MCF 10A (cell line): Measurements from ENCODE around the gene GDAP1L1. TPM values are rescaled to one million over a fixed set of nuclear protein-coding genes. Genes with fewer than 3 reads are reported as not detected.
A peak's percentile ranks its signal among the peaks of the same experiment; 100 is the strongest.

Experiments
- BruUV-seq: library from RNA; stranded (reverse); fragments of 400-500 nt; replicated peaks from 2 replicates; lab custom pipeline; 2021; lab: Mats Ljungman, UMichigan
- CTCF ChIA-PET: fragments of 300-600 bp; sonication (Branson Sonifier 250); formaldehyde crosslinking; extraction: SDS; loops from one replicate; lab custom pipeline; 2021; ENCODE audit warnings: antibody characterized with exemption, inconsistent platforms; lab: Yijun Ruan, JAX
- POLR2A ChIA-PET: fragments of 300-600, 350-650 bp; sonication (Branson Sonifier 250); formaldehyde crosslinking; extraction: SDS; loops from one replicate; lab custom pipeline; 2020; ENCODE audit warnings: antibody characterized with exemption, inconsistent platforms; lab: Yijun Ruan, JAX
- DNase-seq: peaks from one replicate; pipeline ENCODE4 v3.0.0-alpha.2; 2018; ENCODE audit not compliant: unreplicated experiment
- H3K27ac Mint-ChIP-seq: one replicate; pipeline ENCODE4 v1.8.0; 2022; ENCODE audit warnings: mild to moderate bottlenecking, low read depth, mixed read lengths; ENCODE audit not compliant: unreplicated experiment
- H3K27me3 Mint-ChIP-seq: one replicate; pipeline ENCODE4 v1.8.0; 2022; ENCODE audit warnings: mixed read lengths; ENCODE audit not compliant: insufficient read depth, unreplicated experiment
- H3K36me3 Mint-ChIP-seq: one replicate; pipeline ENCODE4 v1.8.0; 2022; ENCODE audit warnings: mild to moderate bottlenecking, moderate library complexity, mixed read lengths; ENCODE audit not compliant: insufficient read depth, unreplicated experiment
- H3K4me1 Mint-ChIP-seq: one replicate; pipeline ENCODE4 v1.8.0; 2022; ENCODE audit warnings: mixed read lengths; ENCODE audit not compliant: insufficient read depth, unreplicated experiment
- H3K4me3 Mint-ChIP-seq: one replicate; pipeline ENCODE4 v1.8.0; 2022; ENCODE audit warnings: mild to moderate bottlenecking, moderate library complexity, mixed read lengths; ENCODE audit not compliant: unreplicated experiment
- H3K9me3 Mint-ChIP-seq: one replicate; pipeline ENCODE4 v1.8.0; 2022; ENCODE audit warnings: mixed read lengths; ENCODE audit not compliant: unreplicated experiment
- CTCF ChIP-seq: fragments of 200-600 bp; IDR thresholded peaks from one replicate; pipeline ENCODE4 v1.8.0; 2022; ENCODE audit warnings: antibody characterized with exemption, mild to moderate bottlenecking; ENCODE audit not compliant: unreplicated experiment
- intact Hi-C: fragments of 100-400 bp; cut with micrococcal nuclease; formaldehyde crosslinking; loops from 2 replicates; pipeline ENCODE4 v1.14.1; 2022
- total RNA-seq: library from RNA; stranded (reverse); gene quantifications from 2 replicates; pipeline ENCODE4 v1.2.3, GENCODE V29; 2022

The GDAP1L1 gene
- total RNA-seq, 1 experiment from 2014 or later: 0.37 TPM

- H3K4me3 Mint-ChIP-seq: no peak overlapping the region
- no peak for DNase-seq
- ChIA-PET POLR2A (no interaction called here), CTCF (no interaction called here)
- peak overlapping the region; percentile 39 for H3K27ac Mint-ChIP-seq
- H3K4me1 Mint-ChIP-seq: peaks cover 27% of the 10 kb centered on the region
- no peaks in the 10 kb centered on the region for H3K9me3 Mint-ChIP-seq
- intact Hi-C loops: no loop called here
- no peaks in the 10 kb centered on the region for H3K27me3 Mint-ChIP-seq
- no TSS peak for BruUV-seq
- no peak for TF ChIP-seq CTCF
- peaks cover 93% of the 10 kb centered on the region for H3K36me3 Mint-ChIP-seq
Measured at GRCh38 chr20:44200983-44201382, 46.1 kb upstream of the GDAP1L1 start.

DNA sequence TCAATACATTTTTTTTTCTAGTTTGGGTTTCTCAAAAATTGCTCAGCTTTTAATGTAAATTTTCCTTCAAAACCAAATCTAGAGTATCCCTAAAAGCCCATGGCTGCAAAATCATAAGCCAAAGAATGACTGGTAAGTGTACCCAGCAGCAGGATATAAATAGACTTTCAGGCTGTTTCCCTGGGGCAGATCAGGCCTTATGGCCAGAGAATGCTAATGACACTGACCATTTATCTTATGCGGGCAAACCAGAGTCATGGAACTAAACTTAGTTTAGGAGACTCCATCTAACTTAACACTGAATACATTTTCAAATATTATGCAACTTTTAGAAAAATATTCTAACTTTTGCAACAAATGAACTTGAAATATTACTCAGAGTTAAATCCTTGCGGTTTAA lies 43.9 kb upstream of the GDAP1L1 start:
- Mint-ChIP-seq H3K27me3 (no peaks in the 10 kb centered on the region), H3K27ac (peak overlapping the region; percentile 80), H3K4me3 (no peak overlapping the region), H3K4me1 (peaks cover 44% of the 10 kb centered on the region), H3K36me3 (peaks cover 86% of the 10 kb centered on the region), H3K9me3 (no peaks in the 10 kb centered on the region)
- intact Hi-C loops: no loop called here
- TF ChIP-seq CTCF: no peak
- no peak for DNase-seq
- POLR2A ChIA-PET: interaction anchor here (0.6 to 2.1 kb wide), 6 partner anchors 8 to 745 kb away, joined by 3 to 16 read pairs (median 4); partner anchors contain the start of genes JPH2 and SRSF6
- CTCF ChIA-PET: interaction anchor here (0.7 to 2.2 kb wide), 7 partner anchors 8 to 745 kb away, joined by 3 to 38 read pairs (median 3); partner anchors contain the start of genes JPH2 and SRSF6
- no TSS peak for BruUV-seq

DNA sequence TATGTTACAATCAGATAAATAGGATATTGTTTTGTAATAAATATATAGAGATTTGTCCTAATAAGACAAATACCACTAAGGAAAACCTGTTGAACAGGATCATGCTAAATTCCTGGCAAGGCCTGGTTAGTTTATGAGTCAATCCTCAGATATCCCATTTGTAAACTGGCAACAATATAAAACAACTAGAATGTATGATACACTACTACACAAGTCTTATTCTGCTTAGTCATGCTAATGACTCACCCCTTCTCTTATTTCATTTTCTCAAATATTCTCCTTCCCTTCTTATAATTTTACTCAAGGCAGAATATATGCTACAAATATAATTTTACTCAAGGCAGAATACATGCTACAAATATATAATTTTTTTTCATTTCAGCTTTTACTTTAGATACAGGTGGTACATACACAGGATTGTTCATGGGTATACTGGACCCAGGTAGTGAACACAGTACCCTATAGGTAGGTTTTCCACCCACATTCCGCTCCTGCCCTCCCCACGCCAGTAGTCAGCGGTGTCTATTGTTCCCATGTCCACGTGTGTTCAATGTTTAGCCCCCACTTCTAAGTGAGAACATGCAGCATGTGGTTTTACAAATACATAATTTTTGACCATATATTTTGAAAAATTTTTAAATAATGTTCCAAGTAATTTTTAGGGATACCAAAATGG lies 42.8 kb upstream of the GDAP1L1 start:
- ChIA-PET POLR2A (interaction anchor here (0.8 to 1.3 kb wide), 3 partner anchors 9 to 194 kb away, joined by 3 to 8 read pairs (median 5); no protein-coding TSS in a partner anchor), CTCF (interaction anchor here (0.6 to 0.9 kb wide), 3 partner anchors 15 to 107 kb away, joined by 3 to 4 read pairs (median 3); partner anchors contain the start of gene FITM2)
- BruUV-seq: no TSS peak
- peak overlapping the region; percentile 80 for H3K27ac Mint-ChIP-seq
- no peaks in the 10 kb centered on the region for H3K27me3 Mint-ChIP-seq
- peaks cover 53% of the 10 kb centered on the region for H3K4me1 Mint-ChIP-seq
- DNase-seq: peak; percentile 88
- peak overlapping the region; percentile 51 for H3K4me3 Mint-ChIP-seq
- peaks cover 80% of the 10 kb centered on the region for H3K36me3 Mint-ChIP-seq
- no peaks in the 10 kb centered on the region for H3K9me3 Mint-ChIP-seq
- intact Hi-C loops: no loop called here
- no peak for TF ChIP-seq CTCF

- TF ChIP-seq CTCF: no peak
- peak overlapping the region; percentile 80 for H3K27ac Mint-ChIP-seq
- POLR2A ChIA-PET: interaction anchor here (0.8 to 1.3 kb wide), 3 partner anchors 9 to 194 kb away, joined by 3 to 8 read pairs (median 5); no protein-coding TSS in a partner anchor
- H3K4me1 Mint-ChIP-seq: peaks cover 53% of the 10 kb centered on the region
- DNase-seq: no peak
- H3K27me3 Mint-ChIP-seq: no peaks in the 10 kb centered on the region
- no TSS peak for BruUV-seq
- H3K36me3 Mint-ChIP-seq: peaks cover 80% of the 10 kb centered on the region
- intact Hi-C loops: no loop called here
- no peaks in the 10 kb centered on the region for H3K9me3 Mint-ChIP-seq
- CTCF ChIA-PET: interaction anchor here (0.7 to 0.9 kb wide), 2 partner anchors 90 to 106 kb away, joined by 3 read pairs; partner anchors contain the start of gene FITM2
- H3K4me3 Mint-ChIP-seq: peak overlapping the region; percentile 51
Measured at GRCh38 chr20:44204832-44205215, 42.3 kb upstream of the GDAP1L1 start.
